Measurements from ENCODE around the gene OR6Y1. TPM values are rescaled to one million over a fixed set of nuclear protein-coding genes. Genes with fewer than 3 reads are reported as not detected.

OR6Y1 gene
- polyA plus RNA-seq, 1 donor (not counting 4 experiments of a cell fraction or from before 2014, with no cell fraction given): not detected

GRCh38 chr1:158520955-158521665 lies 33.1 kb downstream of the OR6Y1 start:
- no peaks in the 10 kb centered on the region for H3K4me1 ChIP-seq (ENCODE audit: control insufficient read depth, extremely low read depth, insufficient read depth, low read length)
- dilution Hi-C loops (cut with MboI; ENCODE audit: extremely low pct_ligation_motif_present, low sequenced_read_pairs): no loop called here
- H3K27me3 ChIP-seq (ENCODE audit: control insufficient read depth, extremely low read depth, insufficient read depth, low read length): no peaks in the 10 kb centered on the region
- H3K79me2 ChIP-seq (ENCODE audit: control insufficient read depth, insufficient read depth, low read length): no peaks in the 10 kb centered on the region
- no peak for FAIRE-seq
- no peak overlapping the region for H3K9ac ChIP-seq (ENCODE audit: control insufficient read depth, extremely low read depth, insufficient read depth, low read length)
- no peak for TF ChIP-seq EZH2 (IDR thresholded peaks at IDR 0.05; ENCODE audit: low read length)
- no peak overlapping the region for H3K27ac ChIP-seq (ENCODE audit: control insufficient read depth, insufficient read depth, low read length)
- H3K4me3 ChIP-seq (ENCODE audit: control insufficient read depth in 2 of 3, extremely low read depth in 1 of 3, insufficient read depth in 2 of 3, low read depth in 1 of 3, low read length in 3 of 3): no peak overlapping the region
- H3K9me3 ChIP-seq (ENCODE audit: control insufficient read depth, low read depth, low read length): no peaks in the 10 kb centered on the region
- no peaks in the 10 kb centered on the region for H3K9me1 ChIP-seq (ENCODE audit: control insufficient read depth, extremely low read depth, insufficient read depth, low read length)
- no peak overlapping the region for H3K4me2 ChIP-seq (ENCODE audit: control insufficient read depth, extremely low read depth, insufficient read depth, low read depth, low read length)
- DNase-seq (ENCODE audit: low read depth, low spot score): no peak
- no peaks in the 10 kb centered on the region for H3K36me3 ChIP-seq (ENCODE audit: control insufficient read depth in 2 of 2, extremely low read depth in 1 of 2, insufficient read depth in 2 of 2, low read length in 2 of 2)
- H4K20me1 ChIP-seq (ENCODE audit: control insufficient read depth, extremely low read depth, insufficient read depth, low read length): no peaks in the 10 kb centered on the region
- H2AFZ ChIP-seq (ENCODE audit: control insufficient read depth, low read length): no peak overlapping the region

- dilution Hi-C loops (cut with MboI; ENCODE audit: extremely low pct_ligation_motif_present, low sequenced_read_pairs): no loop called here
- H3K9me3 ChIP-seq (ENCODE audit: control insufficient read depth, low read depth, low read length): no peaks in the 10 kb centered on the region
- no peaks in the 10 kb centered on the region for H4K20me1 ChIP-seq (ENCODE audit: control insufficient read depth, extremely low read depth, insufficient read depth, low read length)
- TF ChIP-seq, protein P1, sequence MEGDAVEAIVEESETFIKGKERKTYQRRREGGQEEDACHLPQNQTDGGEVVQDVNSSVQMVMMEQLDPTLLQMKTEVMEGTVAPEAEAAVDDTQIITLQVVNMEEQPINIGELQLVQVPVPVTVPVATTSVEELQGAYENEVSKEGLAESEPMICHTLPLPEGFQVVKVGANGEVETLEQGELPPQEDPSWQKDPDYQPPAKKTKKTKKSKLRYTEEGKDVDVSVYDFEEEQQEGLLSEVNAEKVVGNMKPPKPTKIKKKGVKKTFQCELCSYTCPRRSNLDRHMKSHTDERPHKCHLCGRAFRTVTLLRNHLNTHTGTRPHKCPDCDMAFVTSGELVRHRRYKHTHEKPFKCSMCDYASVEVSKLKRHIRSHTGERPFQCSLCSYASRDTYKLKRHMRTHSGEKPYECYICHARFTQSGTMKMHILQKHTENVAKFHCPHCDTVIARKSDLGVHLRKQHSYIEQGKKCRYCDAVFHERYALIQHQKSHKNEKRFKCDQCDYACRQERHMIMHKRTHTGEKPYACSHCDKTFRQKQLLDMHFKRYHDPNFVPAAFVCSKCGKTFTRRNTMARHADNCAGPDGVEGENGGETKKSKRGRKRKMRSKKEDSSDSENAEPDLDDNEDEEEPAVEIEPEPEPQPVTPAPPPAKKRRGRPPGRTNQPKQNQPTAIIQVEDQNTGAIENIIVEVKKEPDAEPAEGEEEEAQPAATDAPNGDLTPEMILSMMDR (optimal IDR thresholded peaks at IDR 0.05 in 1 of 3, IDR thresholded peaks at IDR 0.05 in 1 of 3, conservative IDR thresholded peaks at IDR 0.05 in 1 of 3; ENCODE audit: extremely low read depth in 1 of 3, insufficient read depth in 2 of 3, low read length in 3 of 3): no peak
- no peak for TF ChIP-seq EZH2 (IDR thresholded peaks at IDR 0.05; ENCODE audit: low read length)
- H3K9ac ChIP-seq (ENCODE audit: control insufficient read depth, extremely low read depth, insufficient read depth, low read length): no peak overlapping the region
- no peak for DNase-seq (ENCODE audit: low read depth, low spot score)
- H3K4me1 ChIP-seq (ENCODE audit: control insufficient read depth, extremely low read depth, insufficient read depth, low read length): no peaks in the 10 kb centered on the region
- H3K79me2 ChIP-seq (ENCODE audit: control insufficient read depth, insufficient read depth, low read length): no peaks in the 10 kb centered on the region
- H3K27me3 ChIP-seq (ENCODE audit: control insufficient read depth, extremely low read depth, insufficient read depth, low read length): no peaks in the 10 kb centered on the region
- no peaks in the 10 kb centered on the region for H3K36me3 ChIP-seq (ENCODE audit: control insufficient read depth in 2 of 2, extremely low read depth in 1 of 2, insufficient read depth in 2 of 2, low read length in 2 of 2)
- H3K27ac ChIP-seq (ENCODE audit: control insufficient read depth, insufficient read depth, low read length): no peak overlapping the region
- no peak overlapping the region for H3K4me2 ChIP-seq (ENCODE audit: control insufficient read depth, extremely low read depth, insufficient read depth, low read depth, low read length)
- no peak overlapping the region for H2AFZ ChIP-seq (ENCODE audit: control insufficient read depth, low read length)
- H3K4me3 ChIP-seq (ENCODE audit: control insufficient read depth in 2 of 3, extremely low read depth in 1 of 3, insufficient read depth in 2 of 3, low read depth in 1 of 3, low read length in 3 of 3): no peak overlapping the region
- FAIRE-seq: no peak
- no peaks in the 10 kb centered on the region for H3K9me1 ChIP-seq (ENCODE audit: control insufficient read depth, extremely low read depth, insufficient read depth, low read length)
Observed at GRCh38 chr1:158520021-158520420, 34.2 kb downstream of the OR6Y1 start.

GRCh38 chr1:158516966-158517365 lies 37.2 kb downstream of the OR6Y1 start:
- dilution Hi-C loops (cut with MboI; ENCODE audit: extremely low pct_ligation_motif_present, low sequenced_read_pairs): no loop called here
- no peaks in the 10 kb centered on the region for H3K36me3 ChIP-seq (ENCODE audit: control insufficient read depth in 2 of 2, extremely low read depth in 1 of 2, insufficient read depth in 2 of 2, low read length in 2 of 2)
- no peaks in the 10 kb centered on the region for H3K9me3 ChIP-seq (ENCODE audit: control insufficient read depth, low read depth, low read length)
- H3K79me2 ChIP-seq (ENCODE audit: control insufficient read depth, insufficient read depth, low read length): no peaks in the 10 kb centered on the region
- TF ChIP-seq, protein P1 (optimal IDR thresholded peaks at IDR 0.05 in 1 of 3, IDR thresholded peaks at IDR 0.05 in 1 of 3, conservative IDR thresholded peaks at IDR 0.05 in 1 of 3; ENCODE audit: extremely low read depth in 1 of 3, insufficient read depth in 2 of 3, low read length in 3 of 3): no peak
- no peak for TF ChIP-seq EZH2 (IDR thresholded peaks at IDR 0.05; ENCODE audit: low read length)
- no peak overlapping the region for H3K4me2 ChIP-seq (ENCODE audit: control insufficient read depth, extremely low read depth, insufficient read depth, low read depth, low read length)
- H3K4me3 ChIP-seq (ENCODE audit: control insufficient read depth in 2 of 3, extremely low read depth in 1 of 3, insufficient read depth in 2 of 3, low read depth in 1 of 3, low read length in 3 of 3): no peak overlapping the region
- no peak overlapping the region for H3K27ac ChIP-seq (ENCODE audit: control insufficient read depth, insufficient read depth, low read length)
- DNase-seq (ENCODE audit: low read depth, low spot score) (no peak), FAIRE-seq (no peak)
- H2AFZ ChIP-seq (ENCODE audit: control insufficient read depth, low read length): no peak overlapping the region
- H3K4me1 ChIP-seq (ENCODE audit: control insufficient read depth, extremely low read depth, insufficient read depth, low read length): no peaks in the 10 kb centered on the region
- no peaks in the 10 kb centered on the region for H3K27me3 ChIP-seq (ENCODE audit: control insufficient read depth, extremely low read depth, insufficient read depth, low read length)
- no peaks in the 10 kb centered on the region for H4K20me1 ChIP-seq (ENCODE audit: control insufficient read depth, extremely low read depth, insufficient read depth, low read length)
- no peaks in the 10 kb centered on the region for H3K9me1 ChIP-seq (ENCODE audit: control insufficient read depth, extremely low read depth, insufficient read depth, low read length)
- H3K9ac ChIP-seq (ENCODE audit: control insufficient read depth, extremely low read depth, insufficient read depth, low read length): no peak overlapping the region

All from keratinocyte (primary cell).